OCI-LY1 (cell line): Measurements from ENCODE around the gene ACTL10.

ENCODE experiments used
- CTCF ChIP-seq: fragments of 200-600 bp; sonication (generic), shearing (Covaris generic); IDR thresholded peaks from 2 replicates; pipeline ENCODE4 v1.5.1; 2017; ENCODE audit warnings: mild to moderate bottlenecking, antibody characterized with exemption, low read length, moderate library complexity, mixed read lengths
- EZH2 ChIP-seq: fragments of 200-600 bp; sonication (generic), shearing (Covaris generic); IDR thresholded peaks from 2 replicates; pipeline ENCODE4 v1.8.0; 2017; ENCODE audit warnings: borderline replicate concordance, mixed run types, mild to moderate bottlenecking, antibody characterized with exemption, low read length, moderate library complexity, mixed read lengths

DNA sequence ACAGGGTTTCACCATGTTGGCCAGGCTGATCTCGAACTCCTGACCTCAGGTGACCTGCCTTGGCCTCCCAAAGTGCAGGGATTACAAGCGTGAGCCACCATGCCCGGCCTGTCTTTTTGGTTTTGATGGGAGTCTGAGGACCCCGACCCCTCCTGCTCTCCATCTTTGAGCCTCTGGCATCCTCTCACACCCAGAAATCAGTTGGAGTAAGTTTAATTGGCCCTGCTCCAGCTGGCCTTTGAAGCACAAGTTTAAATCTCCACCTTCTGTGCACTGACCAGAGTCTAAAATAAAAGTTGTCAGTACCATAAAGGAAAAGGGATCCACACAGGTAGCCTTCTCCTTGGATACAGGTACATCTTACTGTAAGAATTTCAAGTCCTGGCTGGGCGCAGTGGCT lies 20.6 kb upstream of the ACTL10 start:
- TF ChIP-seq CTCF (no peak), EZH2 (no peak)
